ENCODE measurements around the gene TRPT1.

The TRPT1 gene

GRCh38 chr11:64220271-64220670, 5.7 kb downstream of the TRPT1 start:
- H3K36me3 ChIP-seq (ENCODE audit: control insufficient read depth, low read length), result peaks cover 72% of the 10 kb centered on the region
- H3K79me2 ChIP-seq (ENCODE audit: control insufficient read depth, low read length), result peaks cover 8% of the 10 kb centered on the region
- no peak overlapping the region for H3K4me2 ChIP-seq (ENCODE audit: low read length)
- TF ChIP-seq CTCF (IDR thresholded peaks at IDR 0.05; ENCODE audit: low read depth, low read length, poor library complexity, severe bottlenecking) (no peak), EZH2phosphoT487 (IDR thresholded peaks at IDR 0.05; ENCODE audit: borderline replicate concordance, low read length) (no peak)
- H3K9me2 ChIP-seq (replicated peaks; ENCODE audit: control insufficient read depth, low read length), result no peaks in the 10 kb centered on the region
- H3F3A ChIP-seq (ENCODE audit: control insufficient read depth, insufficient read depth), result peaks cover 12% of the 10 kb centered on the region
- no peaks in the 10 kb centered on the region for H3K27me3 ChIP-seq (ENCODE audit: control insufficient read depth, low read length)
- H3K9me3 ChIP-seq (ENCODE audit: control insufficient read depth, insufficient read depth, low read length), result no peaks in the 10 kb centered on the region
- H3K4me3 ChIP-seq (ENCODE audit: low read length), result no peak overlapping the region
- H4K20me1 ChIP-seq (ENCODE audit: control insufficient read depth, insufficient read depth, low read depth, low read length), result no peaks in the 10 kb centered on the region
- H3K4me1 ChIP-seq (ENCODE audit: control insufficient read depth, low read length), result peaks cover 30% of the 10 kb centered on the region
- H3K27ac ChIP-seq (ENCODE audit: low read depth, low read length), result no peak overlapping the region

- H3K36me3 ChIP-seq (ENCODE audit: control insufficient read depth, low read length), result peaks cover 72% of the 10 kb centered on the region
- H3K9me2 ChIP-seq (replicated peaks; ENCODE audit: control insufficient read depth, low read length), result no peaks in the 10 kb centered on the region
- no peaks in the 10 kb centered on the region for H3K27me3 ChIP-seq (ENCODE audit: control insufficient read depth, low read length)
- peaks cover 18% of the 10 kb centered on the region for H3F3A ChIP-seq (ENCODE audit: control insufficient read depth, insufficient read depth)
- no peak overlapping the region for H3K4me3 ChIP-seq (ENCODE audit: low read length)
- no peaks in the 10 kb centered on the region for H3K9me3 ChIP-seq (ENCODE audit: control insufficient read depth, insufficient read depth, low read length)
- H3K4me1 ChIP-seq (ENCODE audit: control insufficient read depth, low read length), result peaks cover 30% of the 10 kb centered on the region
- TF ChIP-seq CTCF (IDR thresholded peaks at IDR 0.05; ENCODE audit: low read depth, low read length, poor library complexity, severe bottlenecking) (no peak), EZH2phosphoT487 (IDR thresholded peaks at IDR 0.05; ENCODE audit: borderline replicate concordance, low read length) (no peak)
- peaks cover 3% of the 10 kb centered on the region; the same call in 1 of the 2 replicates for H3K79me2 ChIP-seq (ENCODE audit: control insufficient read depth, low read length)
- no peak overlapping the region for H3K4me2 ChIP-seq (ENCODE audit: low read length)
- H4K20me1 ChIP-seq (ENCODE audit: control insufficient read depth, insufficient read depth, low read depth, low read length), result no peaks in the 10 kb centered on the region
- H3K27ac ChIP-seq (ENCODE audit: low read depth, low read length), result no peak overlapping the region
These were observed 6.2 kb downstream of the TRPT1 start for GRCh38 chr11:64219755-64220154.

- Histone ChIP-seq H3K9me3 (ENCODE audit: control insufficient read depth, insufficient read depth, low read length) (no peaks in the 10 kb centered on the region), H3K9me2 (replicated peaks; ENCODE audit: control insufficient read depth, low read length) (no peaks in the 10 kb centered on the region), H3K79me2 (ENCODE audit: control insufficient read depth, low read length) (peaks cover 3% of the 10 kb centered on the region; the same call in 1 of the 2 replicates), H3K4me2 (ENCODE audit: low read length) (no peak overlapping the region), H3K4me1 (ENCODE audit: control insufficient read depth, low read length) (peaks cover 30% of the 10 kb centered on the region), H3K27me3 (ENCODE audit: control insufficient read depth, low read length) (no peaks in the 10 kb centered on the region), H3K27ac (ENCODE audit: low read depth, low read length) (no peak overlapping the region), H4K20me1 (ENCODE audit: control insufficient read depth, insufficient read depth, low read depth, low read length) (no peaks in the 10 kb centered on the region), H3K36me3 (ENCODE audit: control insufficient read depth, low read length) (peaks cover 71% of the 10 kb centered on the region), H3K4me3 (ENCODE audit: low read length) (no peak overlapping the region), H3F3A (ENCODE audit: control insufficient read depth, insufficient read depth) (peaks cover 22% of the 10 kb centered on the region)
- no peak for TF ChIP-seq CTCF (IDR thresholded peaks at IDR 0.05; ENCODE audit: low read depth, low read length, poor library complexity, severe bottlenecking)
- no peak for TF ChIP-seq EZH2phosphoT487 (IDR thresholded peaks at IDR 0.05; ENCODE audit: borderline replicate concordance, low read length)
These were observed 6.7 kb downstream of the TRPT1 start for GRCh38 chr11:64219354-64219684.
